ENCODE data around the gene DNAH6.

DNAH6 gene

GRCh38 chr2:84796798-84797197 is 280.5 kb downstream of the DNAH6 start:
- no peak for DNase-seq (ENCODE audit: extremely low read depth, insufficient read length)
- Histone ChIP-seq H3K4me3 (replicated peaks; ENCODE audit: low read depth, low read length) (no peak overlapping the region), H3K36me3 (ENCODE audit: control insufficient read depth, insufficient read depth, low read length) (no peaks in the 10 kb centered on the region), H3K27me3 (replicated peaks; ENCODE audit: control insufficient read depth, insufficient read depth, low read length) (no peaks in the 10 kb centered on the region)
- no peak for TF ChIP-seq CTCF (IDR thresholded peaks at IDR 0.05; ENCODE audit: insufficient read depth, low read length, poor library complexity, severe bottlenecking)

DNA sequence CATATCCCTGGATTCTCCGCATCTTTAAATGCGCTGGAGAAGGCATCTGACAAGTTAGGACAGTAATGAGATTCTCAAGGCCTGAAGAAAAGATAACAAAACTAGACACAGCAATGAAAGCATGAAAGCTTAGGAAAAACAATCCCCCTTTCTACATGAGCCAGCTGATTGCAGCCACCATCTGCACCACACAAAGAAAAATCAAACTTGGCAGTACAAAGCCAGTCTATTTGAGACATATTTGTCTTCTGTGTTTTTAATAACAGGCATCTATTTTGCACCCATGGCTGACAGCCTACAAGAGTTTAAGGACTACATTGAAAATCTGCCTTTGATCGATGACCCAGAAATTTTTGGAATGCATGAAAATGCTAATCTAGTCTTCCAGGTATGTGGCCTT is 281.0 kb downstream of the DNAH6 start:
- H3K4me3 ChIP-seq (replicated peaks; ENCODE audit: low read depth, low read length), result no peak overlapping the region
- no peaks in the 10 kb centered on the region for H3K36me3 ChIP-seq (ENCODE audit: control insufficient read depth, insufficient read depth, low read length)
- no peak for DNase-seq (ENCODE audit: extremely low read depth, insufficient read length)
- no peak for TF ChIP-seq CTCF (IDR thresholded peaks at IDR 0.05; ENCODE audit: insufficient read depth, low read length, poor library complexity, severe bottlenecking)
- no peaks in the 10 kb centered on the region for H3K27me3 ChIP-seq (replicated peaks; ENCODE audit: control insufficient read depth, insufficient read depth, low read length)

DNA sequence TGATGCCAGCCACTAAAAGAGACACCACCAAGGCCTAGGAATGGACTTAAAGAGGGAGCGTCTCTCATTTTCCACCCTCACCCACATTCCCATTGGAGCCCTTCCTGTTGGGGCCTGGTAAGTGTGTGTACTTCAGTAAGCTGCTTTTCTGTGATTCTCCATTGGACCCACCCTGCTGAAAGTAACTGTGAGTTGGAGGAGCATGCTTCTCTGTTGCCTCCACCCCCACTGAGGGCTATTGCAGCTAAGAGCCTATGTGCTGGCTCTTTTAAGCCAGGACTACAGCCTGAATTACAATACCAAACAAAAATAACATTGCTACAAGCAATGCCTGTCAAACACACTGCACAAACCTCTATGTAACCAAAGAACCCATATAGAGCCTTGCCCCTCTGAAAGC is 283.5 kb downstream of the DNAH6 start:
- Histone ChIP-seq H3K36me3 (ENCODE audit: control insufficient read depth, insufficient read depth, low read length) (no peaks in the 10 kb centered on the region), H3K4me3 (replicated peaks; ENCODE audit: low read depth, low read length) (no peak overlapping the region), H3K27me3 (replicated peaks; ENCODE audit: control insufficient read depth, insufficient read depth, low read length) (no peaks in the 10 kb centered on the region; the same call in 1 of the 2 replicates)
- no peak for DNase-seq (ENCODE audit: extremely low read depth, insufficient read length)
- no peak for TF ChIP-seq CTCF (IDR thresholded peaks at IDR 0.05; ENCODE audit: insufficient read depth, low read length, poor library complexity, severe bottlenecking)

- DNase-seq (ENCODE audit: extremely low read depth, insufficient read length), result no peak
- no peak for TF ChIP-seq CTCF (IDR thresholded peaks at IDR 0.05; ENCODE audit: insufficient read depth, low read length, poor library complexity, severe bottlenecking)
These were observed 284.0 kb downstream of the DNAH6 start for GRCh38 chr2:84800194-84800805.

GRCh38 chr2:84801811-84802210 is 285.5 kb downstream of the DNAH6 start:
- no peaks in the 10 kb centered on the region for H3K36me3 ChIP-seq (ENCODE audit: control insufficient read depth, insufficient read depth, low read length)
- no peaks in the 10 kb centered on the region; the same call in 1 of the 2 replicates for H3K27me3 ChIP-seq (replicated peaks; ENCODE audit: control insufficient read depth, insufficient read depth, low read length)
- DNase-seq (ENCODE audit: extremely low read depth, insufficient read length), result no peak
- no peak for TF ChIP-seq CTCF (IDR thresholded peaks at IDR 0.05; ENCODE audit: insufficient read depth, low read length, poor library complexity, severe bottlenecking)
- no peak overlapping the region for H3K4me3 ChIP-seq (replicated peaks; ENCODE audit: low read depth, low read length)

More at GRCh38 chr2:84800194-84800805, 284.0 kb downstream of the DNAH6 start:
- no peaks in the 10 kb centered on the region for H3K36me3 ChIP-seq (ENCODE audit: control insufficient read depth, insufficient read depth, low read length)
- H3K27me3 ChIP-seq (replicated peaks; ENCODE audit: control insufficient read depth, insufficient read depth, low read length), result no peaks in the 10 kb centered on the region; the same call in 1 of the 2 replicates
- no peak overlapping the region for H3K4me3 ChIP-seq (replicated peaks; ENCODE audit: low read depth, low read length)

All from GM06990 (cell line).